SK-N-SH treated with all-trans-retinoic acid at 6 μM for 48 hours (cell line): ENCODE measurements around the gene ASS1.

ENCODE experiments used
- ARNTL ChIP-seq: fragments of 450-650 bp; formaldehyde crosslinking; IDR thresholded peaks from 2 replicates; pipeline ENCODE4 v1.5.0; 2020; ENCODE audit warnings: low read depth, mild to moderate bottlenecking, moderate library complexity, borderline replicate concordance
- CREB5 ChIP-seq: fragments of 250-450 bp; sonication (Bioruptor Pico); IDR thresholded peaks from 2 replicates; pipeline ENCODE4 v1.5.1; 2020; ENCODE audit warnings: low read depth, mild to moderate bottlenecking, moderate library complexity
- OSR1 ChIP-seq: fragments of 250-450 bp; sonication (Bioruptor Pico); IDR thresholded peaks from 2 replicates; pipeline ENCODE4 v1.8.0; 2022; ENCODE audit warnings: moderate library complexity, mild to moderate bottlenecking, inconsistent platforms
- RARB ChIP-seq: fragments of 250-450 bp; sonication (Bioruptor Pico); IDR thresholded peaks from 2 replicates; pipeline ENCODE4 v1.8.0; 2021; ENCODE audit warnings: mild to moderate bottlenecking, moderate library complexity
- TOX ChIP-seq: fragments of 250-450 bp; sonication (Bioruptor Pico); IDR thresholded peaks from 2 replicates; pipeline ENCODE4 v1.8.0; 2021; ENCODE audit warnings: mild to moderate bottlenecking, moderate library complexity, borderline replicate concordance
- ZFP3 ChIP-seq: fragments of 250-450 bp; sonication (Bioruptor Pico); IDR thresholded peaks from 2 replicates; pipeline ENCODE4 v1.5.0; 2020; ENCODE audit warnings: mild to moderate bottlenecking, moderate library complexity
- ZFP30 ChIP-seq: fragments of 450-650 bp; formaldehyde crosslinking; IDR thresholded peaks from 2 replicates; pipeline ENCODE4 v1.5.0; 2022; ENCODE audit warnings: mild to moderate bottlenecking, moderate library complexity
- TF ChIP-seq, protein P1 (sequence below): fragments of 250-450 bp; sonication (Bioruptor Pico); IDR thresholded peaks from 2 replicates; pipeline ENCODE4 v1.5.0; 2020; ENCODE audit warnings: mild to moderate bottlenecking, moderate library complexity
- TF ChIP-seq, protein P2 (sequence below): fragments of 250-450 bp; sonication (Bioruptor Pico); IDR thresholded peaks from 2 replicates; pipeline ENCODE4 v1.8.0; 2020; ENCODE audit warnings: mild to moderate bottlenecking, moderate library complexity, borderline replicate concordance

GRCh38 chr9:130473009-130473408, 28.2 kb downstream of the ASS1 start:
- TF ChIP-seq ZFP30 (CRISPR knock-in tag) (no peak), ZFP3 (CRISPR knock-in tag) (no peak), ARNTL (CRISPR knock-in tag) (no peak), OSR1 (no peak), TOX (CRISPR knock-in tag) (no peak), RARB (CRISPR knock-in tag) (no peak), CREB5 (CRISPR knock-in tag) (no peak)
- TF ChIP-seq, protein P1, sequence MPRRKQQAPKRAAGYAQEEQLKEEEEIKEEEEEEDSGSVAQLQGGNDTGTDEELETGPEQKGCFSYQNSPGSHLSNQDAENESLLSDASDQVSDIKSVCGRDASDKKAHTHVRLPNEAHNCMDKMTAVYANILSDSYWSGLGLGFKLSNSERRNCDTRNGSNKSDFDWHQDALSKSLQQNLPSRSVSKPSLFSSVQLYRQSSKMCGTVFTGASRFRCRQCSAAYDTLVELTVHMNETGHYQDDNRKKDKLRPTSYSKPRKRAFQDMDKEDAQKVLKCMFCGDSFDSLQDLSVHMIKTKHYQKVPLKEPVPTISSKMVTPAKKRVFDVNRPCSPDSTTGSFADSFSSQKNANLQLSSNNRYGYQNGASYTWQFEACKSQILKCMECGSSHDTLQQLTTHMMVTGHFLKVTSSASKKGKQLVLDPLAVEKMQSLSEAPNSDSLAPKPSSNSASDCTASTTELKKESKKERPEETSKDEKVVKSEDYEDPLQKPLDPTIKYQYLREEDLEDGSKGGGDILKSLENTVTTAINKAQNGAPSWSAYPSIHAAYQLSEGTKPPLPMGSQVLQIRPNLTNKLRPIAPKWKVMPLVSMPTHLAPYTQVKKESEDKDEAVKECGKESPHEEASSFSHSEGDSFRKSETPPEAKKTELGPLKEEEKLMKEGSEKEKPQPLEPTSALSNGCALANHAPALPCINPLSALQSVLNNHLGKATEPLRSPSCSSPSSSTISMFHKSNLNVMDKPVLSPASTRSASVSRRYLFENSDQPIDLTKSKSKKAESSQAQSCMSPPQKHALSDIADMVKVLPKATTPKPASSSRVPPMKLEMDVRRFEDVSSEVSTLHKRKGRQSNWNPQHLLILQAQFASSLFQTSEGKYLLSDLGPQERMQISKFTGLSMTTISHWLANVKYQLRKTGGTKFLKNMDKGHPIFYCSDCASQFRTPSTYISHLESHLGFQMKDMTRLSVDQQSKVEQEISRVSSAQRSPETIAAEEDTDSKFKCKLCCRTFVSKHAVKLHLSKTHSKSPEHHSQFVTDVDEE (CRISPR knock-in tag), result no peak
- TF ChIP-seq, protein P2, sequence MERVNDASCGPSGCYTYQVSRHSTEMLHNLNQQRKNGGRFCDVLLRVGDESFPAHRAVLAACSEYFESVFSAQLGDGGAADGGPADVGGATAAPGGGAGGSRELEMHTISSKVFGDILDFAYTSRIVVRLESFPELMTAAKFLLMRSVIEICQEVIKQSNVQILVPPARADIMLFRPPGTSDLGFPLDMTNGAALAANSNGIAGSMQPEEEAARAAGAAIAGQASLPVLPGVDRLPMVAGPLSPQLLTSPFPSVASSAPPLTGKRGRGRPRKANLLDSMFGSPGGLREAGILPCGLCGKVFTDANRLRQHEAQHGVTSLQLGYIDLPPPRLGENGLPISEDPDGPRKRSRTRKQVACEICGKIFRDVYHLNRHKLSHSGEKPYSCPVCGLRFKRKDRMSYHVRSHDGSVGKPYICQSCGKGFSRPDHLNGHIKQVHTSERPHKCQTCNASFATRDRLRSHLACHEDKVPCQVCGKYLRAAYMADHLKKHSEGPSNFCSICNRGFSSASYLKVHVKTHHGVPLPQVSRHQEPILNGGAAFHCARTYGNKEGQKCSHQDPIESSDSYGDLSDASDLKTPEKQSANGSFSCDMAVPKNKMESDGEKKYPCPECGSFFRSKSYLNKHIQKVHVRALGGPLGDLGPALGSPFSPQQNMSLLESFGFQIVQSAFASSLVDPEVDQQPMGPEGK, result no peak
